ENCODE data around the gene SLC9A5.

SLC9A5 gene

GRCh38 chr16:67250045-67250327, 1.2 kb downstream of the SLC9A5 start:
- TF ChIP-seq NFIC (IDR thresholded peaks at IDR 0.05) = no peak
- TF ChIP-seq REST (IDR thresholded peaks at IDR 0.05; ENCODE audit: low read depth) = no peak
- no peak for TF ChIP-seq EP300 (IDR thresholded peaks at IDR 0.05; ENCODE audit: borderline replicate concordance)
- no peak for TF ChIP-seq CREB1 (IDR thresholded peaks at IDR 0.05; ENCODE audit: low read depth)
- TF ChIP-seq TCF12 (IDR thresholded peaks at IDR 0.05; ENCODE audit: low read depth) = no peak
- no peak for TF ChIP-seq RAD21 (IDR thresholded peaks at IDR 0.05; ENCODE audit: low read depth)
- TF ChIP-seq FOXM1 (IDR thresholded peaks at IDR 0.05; ENCODE audit: borderline replicate concordance, low read depth) = no peak
- TF ChIP-seq TAF1 (IDR thresholded peaks at IDR 0.05; ENCODE audit: low read depth) = no peak
- TF ChIP-seq TEAD4 (IDR thresholded peaks at IDR 0.05) = no peak
- TF ChIP-seq USF1 (IDR thresholded peaks at IDR 0.05) = no peak

GRCh38 chr16:67252609-67253497, 4.1 kb downstream of the SLC9A5 start:
- no peak for TF ChIP-seq REST (IDR thresholded peaks at IDR 0.05; ENCODE audit: low read depth)
- no peak for TF ChIP-seq NFIC (IDR thresholded peaks at IDR 0.05)
- TF ChIP-seq EGR1 (IDR thresholded peaks at IDR 0.05) = no peak
- TF ChIP-seq FOXM1 (IDR thresholded peaks at IDR 0.05; ENCODE audit: borderline replicate concordance, low read depth) = no peak
- no peak for TF ChIP-seq MAX (IDR thresholded peaks at IDR 0.05)
- no peak for TF ChIP-seq TCF12 (IDR thresholded peaks at IDR 0.05; ENCODE audit: low read depth)
- TF ChIP-seq RAD21 (IDR thresholded peaks at IDR 0.05; ENCODE audit: low read depth) = no peak
- TF ChIP-seq YY1 (IDR thresholded peaks at IDR 0.05; ENCODE audit: low read depth) = no peak
- no peak for TF ChIP-seq TAF1 (IDR thresholded peaks at IDR 0.05; ENCODE audit: low read depth)
- TF ChIP-seq CEBPB (IDR thresholded peaks at IDR 0.05) = no peak
- TF ChIP-seq EP300 (IDR thresholded peaks at IDR 0.05; ENCODE audit: borderline replicate concordance) = no peak
- TF ChIP-seq ZBTB7A (IDR thresholded peaks at IDR 0.05; ENCODE audit: low read depth) = no peak
- no peak for TF ChIP-seq CREB1 (IDR thresholded peaks at IDR 0.05; ENCODE audit: low read depth)
- no peak for TF ChIP-seq USF1 (IDR thresholded peaks at IDR 0.05)
- no peak for TF ChIP-seq TEAD4 (IDR thresholded peaks at IDR 0.05)

- TF ChIP-seq EGR1 (IDR thresholded peaks at IDR 0.05) (no peak), FOXM1 (IDR thresholded peaks at IDR 0.05; ENCODE audit: borderline replicate concordance, low read depth) (no peak), TEAD4 (IDR thresholded peaks at IDR 0.05) (no peak), RAD21 (IDR thresholded peaks at IDR 0.05; ENCODE audit: low read depth) (no peak), MAX (IDR thresholded peaks at IDR 0.05) (no peak), TAF1 (IDR thresholded peaks at IDR 0.05; ENCODE audit: low read depth) (no peak), YY1 (IDR thresholded peaks at IDR 0.05; ENCODE audit: low read depth) (no peak), USF1 (IDR thresholded peaks at IDR 0.05) (no peak), REST (IDR thresholded peaks at IDR 0.05; ENCODE audit: low read depth) (no peak), CREB1 (IDR thresholded peaks at IDR 0.05; ENCODE audit: low read depth) (no peak), ZBTB7A (IDR thresholded peaks at IDR 0.05; ENCODE audit: low read depth) (no peak), EP300 (IDR thresholded peaks at IDR 0.05; ENCODE audit: borderline replicate concordance) (no peak), TCF12 (IDR thresholded peaks at IDR 0.05; ENCODE audit: low read depth) (no peak), CEBPB (IDR thresholded peaks at IDR 0.05) (no peak), NFIC (IDR thresholded peaks at IDR 0.05) (no peak)
Observed at GRCh38 chr16:67254801-67255552, 6.2 kb downstream of the SLC9A5 start.
